ENCODE measurements around the gene GALNT4.

Gene GALNT4

GRCh38 chr12:89494411-89495231 is 30.0 kb downstream of the GALNT4 start:
- FAIRE-seq = no peak
- DNase-seq (ENCODE audit: insufficient read length, low spot score) = no peak

GRCh38 chr12:89493670-89494302 is 30.8 kb downstream of the GALNT4 start:
- FAIRE-seq (no peak), DNase-seq (ENCODE audit: insufficient read length, low spot score) (no peak)

GRCh38 chr12:89492883-89493282 is 31.7 kb downstream of the GALNT4 start:
- FAIRE-seq = no peak
- DNase-seq (ENCODE audit: insufficient read length, low spot score) = no peak

- DNase-seq (ENCODE audit: insufficient read length, low spot score) (no peak), FAIRE-seq (no peak)
These were observed 33.7 kb downstream of the GALNT4 start for GRCh38 chr12:89490922-89491321.

- FAIRE-seq (no peak), DNase-seq (ENCODE audit: insufficient read length, low spot score) (no peak)
These were observed 38.3 kb downstream of the GALNT4 start for GRCh38 chr12:89486264-89486663.

GRCh38 chr12:89484470-89484869 is 40.1 kb downstream of the GALNT4 start:
- DNase-seq (ENCODE audit: insufficient read length, low spot score) (no peak), FAIRE-seq (no peak)

GRCh38 chr12:89481213-89481914 is 43.2 kb downstream of the GALNT4 start:
- FAIRE-seq = no peak
- no peak for DNase-seq (ENCODE audit: insufficient read length, low spot score)

- FAIRE-seq = no peak
- no peak for DNase-seq (ENCODE audit: insufficient read length, low spot score)
These were observed 44.6 kb downstream of the GALNT4 start for GRCh38 chr12:89479982-89480381.

- no peak for DNase-seq (ENCODE audit: insufficient read length, low spot score)
- FAIRE-seq = no peak
These were observed 46.8 kb downstream of the GALNT4 start for GRCh38 chr12:89477633-89478279.

- no peak for FAIRE-seq
- no peak for DNase-seq (ENCODE audit: insufficient read length, low spot score)
These were observed 47.5 kb downstream of the GALNT4 start for GRCh38 chr12:89476904-89477595.

- DNase-seq (ENCODE audit: insufficient read length, low spot score) (no peak), FAIRE-seq (no peak)
These were observed 48.4 kb downstream of the GALNT4 start for GRCh38 chr12:89476232-89476631.

- DNase-seq (ENCODE audit: insufficient read length, low spot score) (no peak), FAIRE-seq (no peak)
These were observed 49.2 kb downstream of the GALNT4 start for GRCh38 chr12:89475203-89475990.

- FAIRE-seq (no peak), DNase-seq (ENCODE audit: insufficient read length, low spot score) (no peak)
These were observed 50.0 kb downstream of the GALNT4 start for GRCh38 chr12:89474615-89475014.
